ENCODE results near the gene ANO2.

ANO2 gene

GRCh38 chr12:5967645-5968415 is 22.8 kb upstream of the ANO2 start:
- Histone ChIP-seq H3K4me3 (replicated peaks; ENCODE audit: low read depth, low read length) (no peak overlapping the region), H3K27me3 (replicated peaks; ENCODE audit: control insufficient read depth, insufficient read depth, low read length) (peaks cover 2% of the 10 kb centered on the region; the same call in 1 of the 2 replicates), H3K36me3 (ENCODE audit: control insufficient read depth, insufficient read depth, low read length) (no peaks in the 10 kb centered on the region)
- no peak for DNase-seq (ENCODE audit: extremely low read depth, insufficient read length)
- TF ChIP-seq, protein P1, sequence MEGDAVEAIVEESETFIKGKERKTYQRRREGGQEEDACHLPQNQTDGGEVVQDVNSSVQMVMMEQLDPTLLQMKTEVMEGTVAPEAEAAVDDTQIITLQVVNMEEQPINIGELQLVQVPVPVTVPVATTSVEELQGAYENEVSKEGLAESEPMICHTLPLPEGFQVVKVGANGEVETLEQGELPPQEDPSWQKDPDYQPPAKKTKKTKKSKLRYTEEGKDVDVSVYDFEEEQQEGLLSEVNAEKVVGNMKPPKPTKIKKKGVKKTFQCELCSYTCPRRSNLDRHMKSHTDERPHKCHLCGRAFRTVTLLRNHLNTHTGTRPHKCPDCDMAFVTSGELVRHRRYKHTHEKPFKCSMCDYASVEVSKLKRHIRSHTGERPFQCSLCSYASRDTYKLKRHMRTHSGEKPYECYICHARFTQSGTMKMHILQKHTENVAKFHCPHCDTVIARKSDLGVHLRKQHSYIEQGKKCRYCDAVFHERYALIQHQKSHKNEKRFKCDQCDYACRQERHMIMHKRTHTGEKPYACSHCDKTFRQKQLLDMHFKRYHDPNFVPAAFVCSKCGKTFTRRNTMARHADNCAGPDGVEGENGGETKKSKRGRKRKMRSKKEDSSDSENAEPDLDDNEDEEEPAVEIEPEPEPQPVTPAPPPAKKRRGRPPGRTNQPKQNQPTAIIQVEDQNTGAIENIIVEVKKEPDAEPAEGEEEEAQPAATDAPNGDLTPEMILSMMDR (IDR thresholded peaks at IDR 0.05; ENCODE audit: insufficient read depth, low read length, poor library complexity, severe bottlenecking) = no peak

GRCh38 chr12:5966486-5967095 is 21.5 kb upstream of the ANO2 start:
- TF ChIP-seq, protein P1 (IDR thresholded peaks at IDR 0.05; ENCODE audit: insufficient read depth, low read length, poor library complexity, severe bottlenecking) = no peak
- peaks cover 2% of the 10 kb centered on the region; the same call in 1 of the 2 replicates for H3K27me3 ChIP-seq (replicated peaks; ENCODE audit: control insufficient read depth, insufficient read depth, low read length)
- no peak for DNase-seq (ENCODE audit: extremely low read depth, insufficient read length)
- no peak overlapping the region for H3K4me3 ChIP-seq (replicated peaks; ENCODE audit: low read depth, low read length)
- no peaks in the 10 kb centered on the region for H3K36me3 ChIP-seq (ENCODE audit: control insufficient read depth, insufficient read depth, low read length)

DNA sequence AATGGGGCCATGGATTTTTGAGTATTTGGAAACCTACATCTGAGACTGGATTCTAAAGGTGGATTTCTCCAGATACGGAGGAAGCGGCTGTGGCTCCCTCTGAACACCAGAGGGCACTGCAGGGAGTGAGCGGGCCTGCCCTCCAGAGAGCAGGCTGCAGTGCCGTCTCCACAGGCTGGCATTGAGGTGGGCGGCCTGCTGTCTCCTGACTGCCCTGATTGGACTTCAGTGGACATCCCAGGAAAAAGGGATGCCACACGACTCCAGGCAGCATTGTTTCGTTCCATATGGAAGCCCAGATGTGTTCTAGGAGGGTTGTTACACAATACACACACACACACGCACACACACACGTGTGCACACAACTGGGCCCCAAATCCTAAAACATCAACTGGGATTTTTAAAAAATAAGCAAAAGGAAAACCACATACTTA is 20.9 kb upstream of the ANO2 start:
- TF ChIP-seq, protein P1 (IDR thresholded peaks at IDR 0.05; ENCODE audit: insufficient read depth, low read length, poor library complexity, severe bottlenecking) = peak; percentile 91
- no peak for DNase-seq (ENCODE audit: extremely low read depth, insufficient read length)
- Histone ChIP-seq H3K36me3 (ENCODE audit: control insufficient read depth, insufficient read depth, low read length) (no peaks in the 10 kb centered on the region), H3K4me3 (replicated peaks; ENCODE audit: low read depth, low read length) (no peak overlapping the region), H3K27me3 (replicated peaks; ENCODE audit: control insufficient read depth, insufficient read depth, low read length) (0 out of 2 replicates have a peak, but pooled peaks cover 2% of the 10 kb centered on the region)

DNA sequence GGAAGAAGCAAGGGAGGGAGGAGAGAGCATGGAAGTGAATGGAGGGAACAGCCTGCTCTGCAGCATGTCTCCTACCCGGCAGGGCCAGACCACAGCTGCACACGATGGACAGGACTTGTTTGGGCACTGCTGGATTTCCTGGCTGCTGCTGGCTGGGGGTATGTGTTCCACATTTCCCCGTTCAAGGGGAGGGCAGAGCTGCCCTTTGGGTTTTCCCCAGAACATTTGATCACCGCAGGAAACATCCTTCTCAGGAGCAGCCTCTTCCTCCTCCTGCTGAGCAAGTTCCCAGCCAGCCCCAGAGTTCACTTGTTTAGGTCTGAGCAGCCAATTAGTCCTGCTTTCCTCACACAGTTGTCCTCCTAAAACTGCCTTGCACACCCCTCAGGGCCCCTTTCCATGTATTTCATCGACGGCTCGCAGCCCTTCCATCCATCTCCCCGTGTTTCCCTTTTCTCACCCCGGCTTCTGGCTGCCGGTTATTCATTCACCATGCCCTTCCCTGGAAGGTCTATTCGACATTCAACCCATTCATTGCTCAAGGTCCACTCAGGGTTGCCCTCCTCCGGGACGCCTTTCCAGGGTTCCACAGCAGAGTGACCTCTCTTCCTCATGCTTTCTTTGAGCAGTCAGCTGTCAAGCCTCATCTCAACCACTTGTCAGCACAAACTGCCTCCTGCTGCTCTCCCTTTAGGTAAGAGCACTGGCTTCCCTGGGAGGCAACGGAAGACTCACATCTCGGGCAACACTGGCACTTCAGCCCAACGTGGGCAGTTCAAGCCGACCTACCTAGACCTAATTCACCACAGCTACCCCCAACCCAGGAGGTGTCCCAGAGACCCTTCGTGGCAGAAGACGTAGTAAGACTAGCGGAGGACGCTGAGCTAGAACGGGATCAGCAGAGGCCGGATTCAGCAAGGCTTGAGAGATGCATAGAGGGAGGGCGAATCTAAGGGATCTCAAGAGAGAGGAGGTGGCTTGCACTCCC is 20.1 kb upstream of the ANO2 start:
- H3K36me3 ChIP-seq (ENCODE audit: control insufficient read depth, insufficient read depth, low read length) = no peaks in the 10 kb centered on the region
- TF ChIP-seq, protein P1 (IDR thresholded peaks at IDR 0.05; ENCODE audit: insufficient read depth, low read length, poor library complexity, severe bottlenecking) = no peak
- 0 out of 2 replicates have a peak, but pooled peaks cover 2% of the 10 kb centered on the region for H3K27me3 ChIP-seq (replicated peaks; ENCODE audit: control insufficient read depth, insufficient read depth, low read length)
- H3K4me3 ChIP-seq (replicated peaks; ENCODE audit: low read depth, low read length) = no peak overlapping the region
- no peak for DNase-seq (ENCODE audit: extremely low read depth, insufficient read length)

GRCh38 chr12:5963515-5963914 is 18.5 kb upstream of the ANO2 start:
- Histone ChIP-seq H3K36me3 (ENCODE audit: control insufficient read depth, insufficient read depth, low read length) (no peaks in the 10 kb centered on the region), H3K27me3 (replicated peaks; ENCODE audit: control insufficient read depth, insufficient read depth, low read length) (no peaks in the 10 kb centered on the region), H3K4me3 (replicated peaks; ENCODE audit: low read depth, low read length) (no peak overlapping the region)
- DNase-seq (ENCODE audit: extremely low read depth, insufficient read length) = no peak
- TF ChIP-seq, protein P1 (IDR thresholded peaks at IDR 0.05; ENCODE audit: insufficient read depth, low read length, poor library complexity, severe bottlenecking) = no peak

Data from GM06990 (cell line).